Neural crest cell (in vitro differentiated cells): ENCODE data around the gene LPIN2. TPM values are rescaled to one million over a fixed set of nuclear protein-coding genes. Genes with fewer than 3 reads are reported as not detected.
A peak's percentile ranks its signal among the peaks of the same experiment; 100 is the strongest.
"Not testable (repeated sequence)": the region's sequence is repeated elsewhere in the genome, so short reads cannot be mapped to it uniquely, and the experiment has no call there.

Source experiments
- DNase-seq: peaks from one replicate; pipeline ENCODE4 v3.0.0; 2021; ENCODE audit warnings: low read depth, mixed read lengths, low spot score
- H3K27ac Mint-ChIP-seq: one replicate; pipeline ENCODE4 v1.8.0; 2021; ENCODE audit warnings: mild to moderate bottlenecking, mixed read lengths; ENCODE audit not compliant: unreplicated experiment
- H3K27me3 Mint-ChIP-seq: 2 replicates; pipeline ENCODE4 v1.8.0; 2021; ENCODE audit warnings: low read depth, mild to moderate bottlenecking, mixed read lengths
- H3K36me3 Mint-ChIP-seq: 2 replicates; pipeline ENCODE4 v1.8.0; 2021; ENCODE audit warnings: low read depth, mild to moderate bottlenecking, mixed read lengths
- H3K4me1 Mint-ChIP-seq: 2 replicates; pipeline ENCODE4 v1.8.0; 2021; ENCODE audit warnings: mixed read lengths
- H3K4me3 Mint-ChIP-seq: one replicate; pipeline ENCODE4 v1.8.0; 2021; ENCODE audit warnings: mild to moderate bottlenecking, mixed read lengths
- H3K9me3 Mint-ChIP-seq: 2 replicates; pipeline ENCODE4 v1.8.0; 2021; ENCODE audit warnings: mixed read lengths
- CTCF ChIP-seq: fragments of 200-600 bp; sonication (generic); conservative IDR thresholded peaks from 2 replicates; pipeline ENCODE4 v1.5.0; 2021; ENCODE audit warnings: antibody characterized with exemption, mild to moderate bottlenecking
- total RNA-seq: library from RNA; stranded (reverse); gene quantifications from 2 replicates; pipeline ENCODE4 v1.2.1, GENCODE V29; 2021

LPIN2 gene
- total RNA-seq, 1 donor from 2014 or later = 22.6 TPM

- Mint-ChIP-seq H3K4me3 (no peak overlapping the region), H3K4me1 (peaks cover 20% of the 10 kb centered on the region), H3K27me3 (no peaks in the 10 kb centered on the region), H3K27ac (no peak overlapping the region), H3K9me3 (no peaks in the 10 kb centered on the region), H3K36me3 (no peaks in the 10 kb centered on the region)
- no peak for TF ChIP-seq CTCF
- DNase-seq = no peak
Measured at GRCh38 chr18:3032721-3033120, 19.8 kb upstream of the LPIN2 start.

GRCh38 chr18:3029215-3029952 lies 16.4 kb upstream of the LPIN2 start:
- TF ChIP-seq CTCF = no peak
- peaks cover 24% of the 10 kb centered on the region for H3K4me1 Mint-ChIP-seq
- peak overlapping the region; percentile 83 for H3K27ac Mint-ChIP-seq
- no peak overlapping the region for H3K4me3 Mint-ChIP-seq
- no peaks in the 10 kb centered on the region for H3K9me3 Mint-ChIP-seq
- H3K27me3 Mint-ChIP-seq = no peaks in the 10 kb centered on the region
- H3K36me3 Mint-ChIP-seq = no peaks in the 10 kb centered on the region
- no peak for DNase-seq

GRCh38 chr18:3028115-3028514 lies 15.2 kb upstream of the LPIN2 start:
- not testable (repeated sequence) for H3K27ac Mint-ChIP-seq, H3K27me3 Mint-ChIP-seq, H3K9me3 Mint-ChIP-seq, H3K4me3 Mint-ChIP-seq, H3K36me3 Mint-ChIP-seq, DNase-seq
- H3K4me1 Mint-ChIP-seq = peaks cover 24% of the 10 kb centered on the region

GRCh38 chr18:3027370-3027891 lies 14.5 kb upstream of the LPIN2 start:
- DNase-seq = no peak
- TF ChIP-seq CTCF = no peak
- no peaks in the 10 kb centered on the region for H3K36me3 Mint-ChIP-seq
- H3K4me1 Mint-ChIP-seq = peaks cover 24% of the 10 kb centered on the region
- H3K4me3 Mint-ChIP-seq = no peak overlapping the region
- H3K27ac Mint-ChIP-seq = no peak overlapping the region
- H3K27me3 Mint-ChIP-seq = no peaks in the 10 kb centered on the region
- H3K9me3 Mint-ChIP-seq = peaks cover 4% of the 10 kb centered on the region

GRCh38 chr18:3025544-3025943 lies 12.6 kb upstream of the LPIN2 start:
- peaks cover 4% of the 10 kb centered on the region for H3K9me3 Mint-ChIP-seq
- no peaks in the 10 kb centered on the region for H3K36me3 Mint-ChIP-seq
- peaks cover 24% of the 10 kb centered on the region for H3K4me1 Mint-ChIP-seq
- DNase-seq = no peak
- H3K27me3 Mint-ChIP-seq = no peaks in the 10 kb centered on the region
- H3K4me3 Mint-ChIP-seq = no peak overlapping the region
- no peak for TF ChIP-seq CTCF
- no peak overlapping the region for H3K27ac Mint-ChIP-seq

- not testable (repeated sequence) for H3K9me3 Mint-ChIP-seq
Measured at GRCh38 chr18:3023603-3024002, 10.7 kb upstream of the LPIN2 start.

More at GRCh38 chr18:3023603-3024002, 10.7 kb upstream of the LPIN2 start:
- not testable (repeated sequence) for DNase-seq, H3K36me3 Mint-ChIP-seq, H3K4me3 Mint-ChIP-seq, H3K27me3 Mint-ChIP-seq, H3K27ac Mint-ChIP-seq
- H3K4me1 Mint-ChIP-seq = peaks cover 13% of the 10 kb centered on the region
